Tibial nerve (tissue), 4 donors: ENCODE measurements around the gene BCR.

Experiments
- EP300 ChIP-seq, 2 donors: sonication (generic); formaldehyde crosslinking; IDR thresholded peaks; one replicate each; pipeline ENCODE4 v1.6.1; 2017; ENCODE audit warnings: antibody characterized with exemption in 2 of 2, mild to moderate bottlenecking in 1 of 2
- POLR2A ChIP-seq, 2 donors: fragments of 450-650 bp; IDR thresholded peaks; one replicate each; pipeline ENCODE4 v1.6.1; 2017; ENCODE audit warnings: antibody characterized with exemption in 2 of 2, mild to moderate bottlenecking in 2 of 2, moderate library complexity in 2 of 2
- TF ChIP-seq, protein P1 (sequence below), 5 experiments: fragments of 200-600 bp in 3 of 5; fragments of 450-650 bp in 2 of 5; sonication (generic) in 3 of 5; IDR thresholded peaks; one replicate each; pipeline ENCODE4 v1.5.1; 2016 to 2019; ENCODE audit warnings: antibody characterized with exemption in 5 of 5, mild to moderate bottlenecking in 3 of 5, moderate library complexity in 2 of 5

DNA sequence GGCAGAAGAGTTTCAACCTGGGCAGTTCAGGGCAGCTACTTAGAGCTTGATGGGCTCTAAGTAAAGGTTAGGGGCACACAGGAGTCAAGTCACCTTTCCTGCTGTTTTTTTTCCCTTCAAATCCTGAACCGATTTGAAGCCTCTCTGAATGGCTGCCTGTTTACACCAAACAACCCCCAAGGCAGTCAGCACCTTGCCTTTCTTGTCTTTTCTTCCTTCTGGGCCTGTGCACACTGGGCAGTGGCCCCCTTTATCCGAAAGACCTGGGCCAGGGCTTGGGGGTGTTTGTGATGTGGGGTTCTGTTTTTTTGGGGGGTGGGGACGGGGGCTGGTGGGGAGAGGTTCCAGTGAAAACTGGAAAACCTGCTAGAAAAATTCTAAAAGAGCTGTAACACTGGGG lies 42.8 kb upstream of the BCR start:
- TF ChIP-seq, protein P1, sequence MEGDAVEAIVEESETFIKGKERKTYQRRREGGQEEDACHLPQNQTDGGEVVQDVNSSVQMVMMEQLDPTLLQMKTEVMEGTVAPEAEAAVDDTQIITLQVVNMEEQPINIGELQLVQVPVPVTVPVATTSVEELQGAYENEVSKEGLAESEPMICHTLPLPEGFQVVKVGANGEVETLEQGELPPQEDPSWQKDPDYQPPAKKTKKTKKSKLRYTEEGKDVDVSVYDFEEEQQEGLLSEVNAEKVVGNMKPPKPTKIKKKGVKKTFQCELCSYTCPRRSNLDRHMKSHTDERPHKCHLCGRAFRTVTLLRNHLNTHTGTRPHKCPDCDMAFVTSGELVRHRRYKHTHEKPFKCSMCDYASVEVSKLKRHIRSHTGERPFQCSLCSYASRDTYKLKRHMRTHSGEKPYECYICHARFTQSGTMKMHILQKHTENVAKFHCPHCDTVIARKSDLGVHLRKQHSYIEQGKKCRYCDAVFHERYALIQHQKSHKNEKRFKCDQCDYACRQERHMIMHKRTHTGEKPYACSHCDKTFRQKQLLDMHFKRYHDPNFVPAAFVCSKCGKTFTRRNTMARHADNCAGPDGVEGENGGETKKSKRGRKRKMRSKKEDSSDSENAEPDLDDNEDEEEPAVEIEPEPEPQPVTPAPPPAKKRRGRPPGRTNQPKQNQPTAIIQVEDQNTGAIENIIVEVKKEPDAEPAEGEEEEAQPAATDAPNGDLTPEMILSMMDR (IDR thresholded peaks at IDR 0.05), result no peak
- TF ChIP-seq POLR2A (IDR thresholded peaks at IDR 0.05) (no peak), EP300 (IDR thresholded peaks at IDR 0.05) (no peak)
